IPS-NIHi11 (cell line): ENCODE measurements around the gene RALGPS2.

Experiments used
- DNase-seq: peaks from one replicate; pipeline ENCODE4 v3.0.0; 2012; ENCODE audit warnings: mixed read lengths, low spot score

The RALGPS2 gene

GRCh38 chr1:178964469-178965330, 239.7 kb downstream of the RALGPS2 start:
- no peak for DNase-seq

- DNase-seq: no peak
These were observed 241.3 kb downstream of the RALGPS2 start for GRCh38 chr1:178966312-178966711.

- DNase-seq: no peak
These were observed 244.4 kb downstream of the RALGPS2 start for GRCh38 chr1:178969226-178969987.

GRCh38 chr1:178970184-178970583, 245.1 kb downstream of the RALGPS2 start:
- no peak for DNase-seq
